CD14-positive monocyte (primary cell): ENCODE measurements around the gene SSX3. TPM values are rescaled to one million over a fixed set of nuclear protein-coding genes. Genes with fewer than 3 reads are reported as not detected.
"Not testable (repeated sequence)": the region's sequence is repeated elsewhere in the genome, so short reads cannot be mapped to it uniquely, and the experiment has no call there.

Experiments
- DNase-seq, 3 donors: peaks; one replicate each; pipeline ENCODE4 v3.0.0-alpha.2; 2011 to 2022
- H2AFZ ChIP-seq: 2 replicates; pipeline ENCODE4 v1.6.0; 2012; ENCODE audit warnings: mild to moderate bottlenecking, low read depth, low read length, inconsistent platforms; ENCODE audit not compliant: insufficient read depth, poor library complexity, severe bottlenecking
- H3K27ac ChIP-seq, 2 donors: 1 replicate in 1 of 2; 2 replicates in 1 of 2; pipeline ENCODE4 v1.5.1; 2012 to 2013; ENCODE audit warnings: low read length in 2 of 2, control low read depth in 1 of 2, inconsistent platforms in 1 of 2, low read depth in 1 of 2, mild to moderate bottlenecking in 1 of 2
- H3K27me3 ChIP-seq, 2 donors: one replicate each; pipeline versions ENCODE4 v1.6.0 to v1.6.1; 2011 to 2013; ENCODE audit warnings: low read length in 2 of 2; ENCODE audit not compliant: control insufficient read depth in 2 of 2, insufficient read depth in 2 of 2
- H3K36me3 ChIP-seq, 2 donors: replicated peaks in 1 of 2; 1 replicate in 1 of 2; 2 replicates in 1 of 2; pipeline versions ENCODE4 v1.5.1 to v1.6.1; 2012 to 2013; ENCODE audit warnings: low read length in 2 of 2, control low read depth in 1 of 2, inconsistent platforms in 1 of 2, mild to moderate bottlenecking in 1 of 2; ENCODE audit not compliant: insufficient read depth in 2 of 2, control insufficient read depth in 1 of 2
- H3K4me1 ChIP-seq, 2 donors: 1 replicate in 1 of 2; 2 replicates in 1 of 2; pipeline versions ENCODE4 v1.5.1 to v1.6.1; 2012 to 2013; ENCODE audit warnings: low read length in 2 of 2, control low read depth in 1 of 2, inconsistent platforms in 1 of 2, mild to moderate bottlenecking in 1 of 2, moderate library complexity in 1 of 2; ENCODE audit not compliant: insufficient read depth in 2 of 2, control insufficient read depth in 1 of 2
- H3K4me2 ChIP-seq: replicated peaks from 2 replicates; pipeline ENCODE3; 2012; ENCODE audit warnings: low read length, moderate library complexity, mild to moderate bottlenecking; ENCODE audit not compliant: poor library complexity, severe bottlenecking; ENCODE audit errors: extremely low read depth
- H3K4me3 ChIP-seq, 3 experiments: fragments of 200-600 bp in 1 of 3; sonication (generic) in 1 of 3; replicated peaks in 1 of 3; 1 replicate in 2 of 3; 2 replicates in 1 of 3; pipeline ENCODE4 v1.5.1; 2011 to 2013; ENCODE audit warnings: low read length in 3 of 3, mild to moderate bottlenecking in 3 of 3, control low read depth in 2 of 3, low read depth in 2 of 3, inconsistent platforms in 1 of 3, moderate library complexity in 1 of 3
- H3K79me2 ChIP-seq: 2 replicates; pipeline ENCODE4 v1.6.0; 2012; ENCODE audit warnings: mild to moderate bottlenecking, control low read depth, inconsistent platforms, low read length, moderate library complexity; ENCODE audit not compliant: insufficient read depth
- H3K9ac ChIP-seq: 2 replicates; pipeline ENCODE4 v1.6.0; 2017; ENCODE audit warnings: low read length, mild to moderate bottlenecking; ENCODE audit not compliant: insufficient read depth, poor library complexity, severe bottlenecking
- H3K9me3 ChIP-seq, 2 donors: replicated peaks in 1 of 2; 1 replicate in 1 of 2; 2 replicates in 1 of 2; pipeline versions ENCODE4 v1.5.1 to v1.6.1; 2012 to 2013; ENCODE audit warnings: low read length in 2 of 2, control low read depth in 1 of 2; ENCODE audit not compliant: control insufficient read depth in 1 of 2, insufficient read depth in 1 of 2
- H4K20me1 ChIP-seq: 2 replicates; pipeline ENCODE4 v1.6.0; 2012; ENCODE audit warnings: mild to moderate bottlenecking, low read length, control low read depth, moderate library complexity; ENCODE audit not compliant: insufficient read depth
- H3K27ac Mint-ChIP-seq, 7 donors: one replicate each; pipeline ENCODE4 v1.8.0; 2020; ENCODE audit warnings: mild to moderate bottlenecking in 7 of 7, mixed read lengths in 7 of 7, moderate library complexity in 6 of 7, inconsistent platforms in 2 of 7
- H3K27me3 Mint-ChIP-seq, 3 donors: one replicate each; pipeline ENCODE4 v1.8.0; 2021 to 2022; ENCODE audit warnings: low read depth in 3 of 3, mild to moderate bottlenecking in 3 of 3, mixed read lengths in 3 of 3, moderate library complexity in 3 of 3, inconsistent platforms in 1 of 3
- H3K36me3 Mint-ChIP-seq, 2 donors: one replicate each; pipeline ENCODE4 v1.8.0; 2020; ENCODE audit warnings: mixed read lengths in 2 of 2, inconsistent platforms in 1 of 2, mild to moderate bottlenecking in 1 of 2
- H3K4me1 Mint-ChIP-seq: one replicate; pipeline ENCODE4 v1.8.0; 2020; ENCODE audit warnings: mild to moderate bottlenecking, mixed read lengths
- H3K4me3 Mint-ChIP-seq, 2 donors: one replicate each; pipeline ENCODE4 v1.8.0; 2020; ENCODE audit warnings: mild to moderate bottlenecking in 2 of 2, mixed read lengths in 2 of 2, moderate library complexity in 1 of 2
- H3K9me3 Mint-ChIP-seq, 7 donors: one replicate each; pipeline ENCODE4 v1.8.0; 2020 to 2022; ENCODE audit warnings: mixed read lengths in 7 of 7, mild to moderate bottlenecking in 6 of 7, moderate library complexity in 6 of 7, inconsistent platforms in 2 of 7
- CTCF ChIP-seq: fragments of 200-600 bp; IDR thresholded peaks from one replicate; pipeline ENCODE4 v1.8.0; 2022; ENCODE audit warnings: antibody characterized with exemption, mild to moderate bottlenecking
- WGBS: methylation state at CpG from one replicate; pipeline ENCODE4 v1.1.5; 2013; ENCODE audit warnings: missing lambda C conversion rate; ENCODE audit not compliant: insufficient coverage; 5-methylcytosine and 5-hydroxymethylcytosine counted together
- intact Hi-C, 2 donors: fragments of 100-400 bp; cut with micrococcal nuclease; formaldehyde crosslinking; loops; one replicate each; pipeline versions ENCODE4 v1.15.0 to v1.15.1; 2023
- polyA plus RNA-seq, 3 donors: library from polyadenylated mRNA; depleted of rRNA in 1 of 3; unstranded in 2 of 3; stranded (reverse) in 1 of 3; fragments of 300-500 nt in 2 of 3; fragments of >200 nt in 1 of 3; fragmentation: Illumina TruSeq in 2 of 3; gene quantifications; 1 replicate in 2 of 3; 2 replicates in 1 of 3; pipeline ENCODE4 v1.2.3, GENCODE V29; 2012 to 2021

SSX3 gene
- polyA plus RNA-seq, 3 donors: not detected

GRCh38 chrX:48357681-48358080 lies 1.2 kb upstream of the SSX3 start:
- no peak overlapping the region for H2AFZ ChIP-seq
- Mint-ChIP-seq H3K4me3 (no peak overlapping the region), H3K27ac (no peak overlapping the region), H3K4me1 (no peaks in the 10 kb centered on the region), H3K36me3 (no peaks in the 10 kb centered on the region), H3K27me3 (peaks cover 3 to 15% (median 4%) of the 10 kb centered on the region in 3 donors), H3K9me3 (peaks cover 0 to 5% (median 0%) of the 10 kb centered on the region in 7 donors)
- no peaks in the 10 kb centered on the region for H3K36me3 ChIP-seq
- no peak overlapping the region for H3K9ac ChIP-seq
- H3K4me3 ChIP-seq: no peak overlapping the region
- DNase-seq: no peak
- intact Hi-C loops: no loop called here
- TF ChIP-seq CTCF: no peak
- no peaks in the 10 kb centered on the region for H3K4me1 ChIP-seq
- no CpG with 5 or more reads among the region's 8 CpGs for WGBS
- no peaks in the 10 kb centered on the region for H3K9me3 ChIP-seq
- no peak overlapping the region for H3K27ac ChIP-seq
- no peaks in the 10 kb centered on the region for H3K79me2 ChIP-seq
- no peaks in the 10 kb centered on the region for H3K27me3 ChIP-seq
- no peaks in the 10 kb centered on the region for H4K20me1 ChIP-seq
- no peak overlapping the region for H3K4me2 ChIP-seq

- H3K4me3 ChIP-seq, H3K4me2 ChIP-seq, H3K36me3 Mint-ChIP-seq, H3K27me3 Mint-ChIP-seq, H4K20me1 ChIP-seq, H3K27ac ChIP-seq, H3K4me1 ChIP-seq, H3K27ac Mint-ChIP-seq, H3K9ac ChIP-seq, H3K4me1 Mint-ChIP-seq, H3K9me3 Mint-ChIP-seq, H3K9me3 ChIP-seq, H3K4me3 Mint-ChIP-seq, H3K27me3 ChIP-seq, intact Hi-C loops, DNase-seq, H2AFZ ChIP-seq, H3K36me3 ChIP-seq, H3K79me2 ChIP-seq: not testable (repeated sequence)
- WGBS: no CpG with 5 or more reads among the region's 8 CpGs
Observed at GRCh38 chrX:48346059-48346458, 10.4 kb downstream of the SSX3 start.

- H3K27ac ChIP-seq, H4K20me1 ChIP-seq, H3K9ac ChIP-seq, H3K79me2 ChIP-seq, H3K36me3 ChIP-seq, H3K9me3 ChIP-seq, H3K4me3 ChIP-seq, H2AFZ ChIP-seq, H3K4me1 ChIP-seq, H3K4me3 Mint-ChIP-seq, H3K27ac Mint-ChIP-seq, H3K4me2 ChIP-seq, H3K4me1 Mint-ChIP-seq, H3K27me3 ChIP-seq, H3K36me3 Mint-ChIP-seq, H3K9me3 Mint-ChIP-seq, DNase-seq, intact Hi-C loops: not testable (repeated sequence)
- WGBS: no CpG with 5 or more reads among the region's 2 CpGs
- H3K27me3 Mint-ChIP-seq: peaks cover 0 to 18% (median 8%) of the 10 kb centered on the region in 3 donors
Observed at GRCh38 chrX:48313996-48314395, 42.5 kb downstream of the SSX3 start.
